Hepatocyte (in vitro differentiated cells): ENCODE measurements around the gene AUTS2. TPM values are rescaled to one million over a fixed set of nuclear protein-coding genes. Genes with fewer than 3 reads are reported as not detected.

Experiments used
- DNase-seq: peaks from one replicate; pipeline ENCODE4 v3.0.0-alpha.2; 2016; ENCODE audit warnings: low spot score
- H2AFZ ChIP-seq: fragments of 200-600 bp; sonication (generic); 2 replicates; pipeline ENCODE4 v1.6.0; 2016; ENCODE audit warnings: antibody characterized with exemption, mild to moderate bottlenecking
- H3K27ac ChIP-seq: fragments of 200-600 bp; sonication (generic); 2 replicates; pipeline ENCODE4 v1.5.1; 2016; ENCODE audit warnings: mild to moderate bottlenecking
- H3K27me3 ChIP-seq: fragments of 200-600 bp; sonication (generic); 2 replicates; pipeline ENCODE4 v1.6.1; 2016
- H3K36me3 ChIP-seq: fragments of 200-600 bp; sonication (generic); replicated peaks from 2 replicates; pipeline ENCODE4 v1.5.1; 2016; ENCODE audit warnings: low read depth; ENCODE audit not compliant: insufficient read depth
- H3K4me1 ChIP-seq: fragments of 200-600 bp; sonication (generic); 2 replicates; pipeline ENCODE4 v1.5.1; 2016; ENCODE audit warnings: mild to moderate bottlenecking, moderate library complexity; ENCODE audit not compliant: insufficient read depth
- H3K4me2 ChIP-seq: fragments of 200-600 bp; sonication (generic); 2 replicates; pipeline ENCODE4 v1.6.0; 2016
- H3K4me3 ChIP-seq: fragments of 200-600 bp; sonication (generic); 2 replicates; pipeline ENCODE4 v1.5.1; 2016; ENCODE audit warnings: mild to moderate bottlenecking
- H3K79me2 ChIP-seq: fragments of 200-600 bp; sonication (generic); 2 replicates; pipeline ENCODE4 v1.6.0; 2017; ENCODE audit warnings: mild to moderate bottlenecking
- H3K9me2 ChIP-seq: fragments of 200-600 bp; sonication (generic); replicated peaks from 2 replicates; pipeline ENCODE4 v1.6.0; 2017; ENCODE audit warnings: mild to moderate bottlenecking; ENCODE audit not compliant: insufficient read depth
- H3K9me3 ChIP-seq: fragments of 200-600 bp; sonication (generic); 2 replicates; pipeline ENCODE4 v1.5.1; 2016; ENCODE audit warnings: low read depth, mild to moderate bottlenecking
- H4K20me1 ChIP-seq: fragments of 200-600 bp; sonication (generic); 2 replicates; pipeline ENCODE4 v1.6.0; 2016; ENCODE audit warnings: mild to moderate bottlenecking; ENCODE audit not compliant: insufficient read depth, poor library complexity, severe bottlenecking
- EZH2 ChIP-seq: fragments of 200-600 bp; sonication (generic); IDR thresholded peaks from 2 replicates; pipeline ENCODE4 v1.6.1; 2016; ENCODE audit warnings: antibody characterized with exemption, mild to moderate bottlenecking, borderline replicate concordance
- EZH2phosphoT487 ChIP-seq: fragments of 200-600 bp; sonication (generic); IDR thresholded peaks from one replicate; pipeline ENCODE4 v1.6.1; 2018; ENCODE audit warnings: antibody characterized with exemption, mild to moderate bottlenecking, low read depth, moderate library complexity; ENCODE audit not compliant: unreplicated experiment, severe bottlenecking
- WGBS: methylation state at CpG from one replicate; pipeline ENCODE4 v1.1.6; 2016; ENCODE audit warnings: low lambda C conversion rate; ENCODE audit errors: missing lambda C conversion rate; 5-methylcytosine and 5-hydroxymethylcytosine counted together
- polyA plus RNA-seq: library from polyadenylated mRNA; unstranded; fragments of >200 nt; fragmentation: Nextera tagmentation; extraction: Ambion mirVana; gene quantifications from 2 replicates; pipeline ENCODE4 v1.2.1, GENCODE V29; 2016
- total RNA-seq: library from RNA; depleted of rRNA; stranded (reverse); fragments of >200 nt; gene quantifications from 2 replicates; pipeline ENCODE4 v1.2.3, GENCODE V29; 2014
- TF ChIP-seq, protein P1 (sequence below): fragments of 200-600 bp; sonication (generic); IDR thresholded peaks from 2 replicates; pipeline ENCODE4 v1.5.1; 2016; ENCODE audit warnings: antibody characterized with exemption, mild to moderate bottlenecking; ENCODE audit not compliant: poor library complexity

Gene AUTS2
- total and polyA plus RNA-seq, 2 experiments from 2014 or later, result 34.4 to 40.9 TPM

DNA sequence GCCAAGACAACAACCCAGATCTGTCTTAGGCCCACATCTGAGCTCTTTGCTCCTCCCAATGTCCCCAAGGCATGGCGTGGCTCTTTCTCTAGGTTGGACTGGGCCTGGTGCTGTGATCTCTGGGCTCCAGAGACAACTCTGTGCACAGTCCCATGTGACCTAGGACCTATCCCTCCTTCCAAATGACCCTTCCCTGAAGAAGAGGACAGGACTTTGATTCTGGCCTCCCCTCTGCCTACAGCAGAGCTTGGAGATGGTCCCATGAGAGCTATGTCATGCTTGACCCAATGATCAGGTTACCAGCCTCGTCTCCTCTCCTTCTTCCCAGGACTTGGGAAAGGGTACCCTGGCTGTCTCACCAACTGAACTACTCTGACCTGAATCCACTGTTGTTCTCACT, 1237.4 kb downstream of the AUTS2 start:
- H3K4me3 ChIP-seq, result no peak overlapping the region
- H3K27me3 ChIP-seq, result no peaks in the 10 kb centered on the region
- no peak overlapping the region for H3K27ac ChIP-seq
- no peaks in the 10 kb centered on the region for H3K9me2 ChIP-seq
- WGBS, result 79% methylated on average over 2 of the region's 2 CpGs
- no peaks in the 10 kb centered on the region for H3K79me2 ChIP-seq
- DNase-seq, result no peak
- no peaks in the 10 kb centered on the region for H3K4me1 ChIP-seq
- H3K4me2 ChIP-seq, result no peak overlapping the region
- H2AFZ ChIP-seq, result no peak overlapping the region
- H3K36me3 ChIP-seq, result no peaks in the 10 kb centered on the region
- H4K20me1 ChIP-seq, result no peaks in the 10 kb centered on the region
- TF ChIP-seq EZH2, result no peak
- no peaks in the 10 kb centered on the region for H3K9me3 ChIP-seq

DNA sequence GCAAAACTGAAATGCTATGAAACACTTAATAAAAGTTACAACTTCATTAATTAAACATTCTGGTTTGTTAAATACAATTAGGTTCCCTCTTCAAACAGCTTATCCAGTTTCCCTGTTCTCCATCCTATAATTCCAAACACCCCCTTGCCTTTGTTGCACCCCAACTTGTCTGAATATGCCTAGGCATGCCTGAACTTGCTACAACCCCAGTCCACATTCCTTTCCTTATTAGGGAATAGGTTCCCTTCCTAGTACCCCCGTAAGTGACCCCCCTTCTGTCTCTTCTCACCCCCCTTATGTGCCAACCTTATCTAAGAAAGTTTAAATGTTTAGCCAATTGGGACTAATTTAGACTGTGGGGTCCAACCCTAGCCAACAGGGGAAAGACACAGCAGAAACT, 1238.0 kb downstream of the AUTS2 start:
- no peak overlapping the region for H3K27ac ChIP-seq
- no peaks in the 10 kb centered on the region for H3K79me2 ChIP-seq
- H3K4me2 ChIP-seq, result no peak overlapping the region
- H4K20me1 ChIP-seq, result no peaks in the 10 kb centered on the region
- no peaks in the 10 kb centered on the region for H3K9me2 ChIP-seq
- H3K36me3 ChIP-seq, result no peaks in the 10 kb centered on the region
- no peaks in the 10 kb centered on the region for H3K9me3 ChIP-seq
- no peaks in the 10 kb centered on the region for H3K4me1 ChIP-seq
- 88% methylated on average over 1 of the region's 1 CpG for WGBS
- no peak for DNase-seq
- no peak overlapping the region for H2AFZ ChIP-seq
- H3K4me3 ChIP-seq, result no peak overlapping the region
- TF ChIP-seq, protein P1, sequence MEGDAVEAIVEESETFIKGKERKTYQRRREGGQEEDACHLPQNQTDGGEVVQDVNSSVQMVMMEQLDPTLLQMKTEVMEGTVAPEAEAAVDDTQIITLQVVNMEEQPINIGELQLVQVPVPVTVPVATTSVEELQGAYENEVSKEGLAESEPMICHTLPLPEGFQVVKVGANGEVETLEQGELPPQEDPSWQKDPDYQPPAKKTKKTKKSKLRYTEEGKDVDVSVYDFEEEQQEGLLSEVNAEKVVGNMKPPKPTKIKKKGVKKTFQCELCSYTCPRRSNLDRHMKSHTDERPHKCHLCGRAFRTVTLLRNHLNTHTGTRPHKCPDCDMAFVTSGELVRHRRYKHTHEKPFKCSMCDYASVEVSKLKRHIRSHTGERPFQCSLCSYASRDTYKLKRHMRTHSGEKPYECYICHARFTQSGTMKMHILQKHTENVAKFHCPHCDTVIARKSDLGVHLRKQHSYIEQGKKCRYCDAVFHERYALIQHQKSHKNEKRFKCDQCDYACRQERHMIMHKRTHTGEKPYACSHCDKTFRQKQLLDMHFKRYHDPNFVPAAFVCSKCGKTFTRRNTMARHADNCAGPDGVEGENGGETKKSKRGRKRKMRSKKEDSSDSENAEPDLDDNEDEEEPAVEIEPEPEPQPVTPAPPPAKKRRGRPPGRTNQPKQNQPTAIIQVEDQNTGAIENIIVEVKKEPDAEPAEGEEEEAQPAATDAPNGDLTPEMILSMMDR, result no peak
- TF ChIP-seq EZH2phosphoT487 (no peak), EZH2 (no peak)
- no peaks in the 10 kb centered on the region for H3K27me3 ChIP-seq

DNA sequence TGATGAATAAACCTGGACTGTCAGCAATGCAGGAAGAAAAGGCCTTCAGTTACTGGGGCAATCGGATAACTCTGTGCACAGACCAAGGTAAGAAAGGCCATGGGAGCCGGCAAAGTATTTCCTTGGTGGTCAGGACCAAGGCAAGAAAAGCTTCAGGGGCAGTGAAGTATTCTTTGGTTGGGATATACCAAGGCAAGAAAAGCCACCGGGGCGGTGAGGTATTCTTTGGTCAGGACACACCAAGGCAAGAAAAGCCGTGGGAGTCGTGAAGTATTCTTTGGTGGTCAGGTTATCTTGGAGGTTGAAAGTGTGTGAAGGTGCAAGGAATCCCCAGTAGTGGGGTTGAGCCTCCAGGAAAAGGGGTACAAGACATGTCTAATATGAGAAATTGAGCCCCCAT, 1238.7 kb downstream of the AUTS2 start:
- 96% methylated on average over 6 of the region's 6 CpGs for WGBS
- Histone ChIP-seq H3K4me3 (no peak overlapping the region), H3K36me3 (no peaks in the 10 kb centered on the region), H3K4me2 (no peak overlapping the region), H3K27ac (no peak overlapping the region), H3K27me3 (no peaks in the 10 kb centered on the region), H3K79me2 (no peaks in the 10 kb centered on the region), H2AFZ (no peak overlapping the region), H3K9me2 (no peaks in the 10 kb centered on the region), H4K20me1 (no peaks in the 10 kb centered on the region), H3K9me3 (no peaks in the 10 kb centered on the region), H3K4me1 (no peaks in the 10 kb centered on the region)
- TF ChIP-seq, protein P1, result no peak
- TF ChIP-seq EZH2phosphoT487 (no peak), EZH2 (no peak)
- no peak for DNase-seq

DNA sequence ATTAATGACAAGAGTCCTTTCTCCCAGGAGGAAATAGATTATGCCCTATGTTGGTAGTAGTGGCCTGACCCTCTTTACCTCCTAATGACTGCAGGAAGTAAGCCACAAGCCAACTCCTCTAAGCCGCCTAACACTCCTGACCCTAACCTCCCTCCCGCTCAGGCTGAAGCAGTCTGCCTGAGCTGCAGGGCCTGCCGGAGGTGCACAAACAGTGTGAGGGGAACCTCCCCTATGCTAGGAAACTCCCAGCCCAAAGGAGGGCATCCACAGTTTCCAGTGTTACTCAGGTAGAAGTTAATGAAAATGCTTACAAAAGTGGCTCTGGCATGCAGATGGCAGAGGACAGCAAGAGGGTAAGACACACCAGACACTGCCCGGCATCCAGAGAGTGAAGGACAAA, 1239.3 kb downstream of the AUTS2 start:
- no peak overlapping the region for H3K4me2 ChIP-seq
- no peaks in the 10 kb centered on the region for H3K79me2 ChIP-seq
- no peaks in the 10 kb centered on the region for H3K36me3 ChIP-seq
- H3K4me3 ChIP-seq, result no peak overlapping the region
- TF ChIP-seq EZH2, result no peak
- WGBS, result 89% methylated on average over 4 of the region's 4 CpGs
- no peak overlapping the region for H3K27ac ChIP-seq
- DNase-seq, result no peak
- no peaks in the 10 kb centered on the region for H4K20me1 ChIP-seq
- H2AFZ ChIP-seq, result no peak overlapping the region
- H3K9me2 ChIP-seq, result no peaks in the 10 kb centered on the region
- H3K9me3 ChIP-seq, result no peaks in the 10 kb centered on the region
- H3K4me1 ChIP-seq, result no peaks in the 10 kb centered on the region
- H3K27me3 ChIP-seq, result no peaks in the 10 kb centered on the region
